HG02970 (cell line): ENCODE measurements around the gene IKZF2.

Experiments
- ATAC-seq: cut with Tn5 transposase; IDR thresholded peaks from one replicate; pipeline ENCODE4 v1.9.1; 2021; ENCODE audit warnings: mild to moderate bottlenecking, moderate library complexity, moderate number of reproducible peaks; ENCODE audit not compliant: unreplicated experiment, low FRiP score

IKZF2 gene

DNA sequence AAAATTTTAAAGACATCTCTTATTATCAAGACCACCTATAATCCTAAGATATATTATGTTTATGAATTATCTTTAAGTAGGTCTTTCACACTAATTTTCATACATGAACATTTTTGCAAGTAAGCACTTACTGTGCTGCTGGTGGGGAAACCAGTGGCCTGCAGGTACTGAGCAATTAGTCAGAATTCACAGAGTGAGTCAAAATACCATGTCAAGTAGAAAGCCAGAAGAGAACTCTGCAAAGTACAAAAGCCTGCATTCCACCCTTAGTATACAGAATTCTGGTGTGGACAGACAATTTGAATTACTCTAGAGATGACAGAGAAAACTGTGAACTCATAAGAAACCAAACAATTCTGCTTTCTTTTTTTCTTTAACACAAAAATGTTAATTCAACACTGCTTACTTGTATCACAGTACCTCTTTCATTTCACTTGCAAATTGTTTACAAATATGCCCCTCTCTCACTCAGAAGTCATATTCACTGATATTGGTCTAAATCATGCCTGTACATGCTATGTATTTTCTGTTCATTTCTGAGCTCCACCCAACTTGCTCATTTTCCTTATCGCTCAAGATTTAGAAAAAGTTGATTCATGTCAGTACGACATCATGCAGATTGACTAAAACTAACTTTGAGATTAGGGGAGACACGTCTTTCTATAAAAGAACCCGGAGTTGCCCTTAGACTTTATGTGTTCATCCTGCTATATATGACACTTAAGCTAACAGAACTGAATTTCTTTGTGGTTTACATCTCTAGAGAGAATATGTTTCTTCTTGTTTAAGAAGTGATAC is 182.9 kb downstream of the IKZF2 start:
- ATAC-seq: no peak

GRCh38 chr2:212966884-212967283 is 184.5 kb downstream of the IKZF2 start:
- no peak for ATAC-seq

- ATAC-seq: no peak
These were observed 188.7 kb downstream of the IKZF2 start for GRCh38 chr2:212962691-212963090.

- ATAC-seq: no peak
These were observed 190.2 kb downstream of the IKZF2 start for GRCh38 chr2:212961255-212961654.

GRCh38 chr2:212960336-212960735 is 191.1 kb downstream of the IKZF2 start:
- ATAC-seq: no peak

- ATAC-seq: no peak
These were observed 191.8 kb downstream of the IKZF2 start for GRCh38 chr2:212959471-212960117.

DNA sequence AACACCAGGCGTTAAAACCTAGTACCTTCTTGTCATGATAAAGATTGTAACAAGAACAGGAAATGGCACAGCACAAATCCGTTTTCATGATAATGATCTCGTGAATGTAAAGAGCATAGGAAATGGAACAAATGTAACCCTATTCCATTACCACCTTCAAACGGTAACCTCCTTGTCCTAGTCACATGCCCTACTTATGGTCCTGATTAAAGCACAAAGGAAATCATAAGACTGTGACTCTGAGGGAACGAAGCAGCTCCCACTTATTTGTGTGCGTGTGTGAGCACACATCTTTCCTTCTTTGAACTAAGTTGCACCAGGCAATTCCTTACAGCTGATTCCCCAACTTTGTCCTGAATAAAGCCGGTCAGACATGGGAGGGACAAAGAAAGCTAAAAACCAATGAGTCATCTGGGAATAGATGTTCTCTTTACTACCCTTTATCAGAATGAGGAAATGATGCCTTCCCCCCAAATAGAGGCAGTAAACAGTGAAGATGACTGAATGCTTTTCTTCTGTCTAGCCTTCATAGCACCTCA is 192.6 kb downstream of the IKZF2 start:
- no peak for ATAC-seq

DNA sequence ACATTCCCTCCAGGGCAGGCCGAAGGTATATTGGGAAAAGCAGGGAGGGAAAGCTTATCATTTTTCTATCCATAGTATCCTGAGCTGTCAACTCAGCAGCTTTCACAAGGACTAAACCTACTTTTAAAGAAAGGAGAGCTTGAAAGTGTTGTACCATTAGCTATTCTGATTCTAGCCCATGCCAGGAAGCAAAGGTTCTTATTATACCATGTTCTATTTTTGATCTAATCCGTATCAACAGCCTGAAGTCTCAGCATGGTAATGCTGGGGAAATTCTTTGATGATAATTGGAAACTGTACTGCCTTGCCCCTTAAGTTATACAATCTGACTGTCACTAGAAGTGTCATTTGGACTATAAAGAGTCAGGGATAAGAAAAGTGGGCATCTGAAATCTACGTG is 193.3 kb downstream of the IKZF2 start:
- no peak for ATAC-seq

DNA sequence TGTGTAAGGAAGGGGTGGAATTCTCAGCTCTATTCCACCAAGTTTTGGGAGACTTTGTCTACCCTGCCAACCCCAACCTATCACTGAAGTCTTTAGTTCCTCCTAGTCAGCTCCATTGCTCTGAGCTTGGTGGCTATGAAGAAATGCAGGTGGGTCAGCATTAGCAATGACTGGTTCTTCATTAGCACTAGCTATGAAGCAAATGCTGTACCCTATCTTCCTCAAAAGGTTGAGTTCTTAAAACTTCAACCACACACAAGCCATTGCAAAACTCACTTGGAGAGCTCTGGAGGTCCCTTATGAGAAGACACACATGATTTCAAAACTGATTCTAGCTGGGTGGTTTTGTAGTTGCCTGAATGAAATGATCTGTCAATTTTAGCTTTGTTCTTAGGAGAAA is 193.8 kb downstream of the IKZF2 start:
- ATAC-seq: no peak

GRCh38 chr2:212956665-212957607 is 194.5 kb downstream of the IKZF2 start:
- no peak for ATAC-seq

- ATAC-seq: peak; percentile 56
These were observed 198.1 kb downstream of the IKZF2 start for GRCh38 chr2:212953170-212953920.

DNA sequence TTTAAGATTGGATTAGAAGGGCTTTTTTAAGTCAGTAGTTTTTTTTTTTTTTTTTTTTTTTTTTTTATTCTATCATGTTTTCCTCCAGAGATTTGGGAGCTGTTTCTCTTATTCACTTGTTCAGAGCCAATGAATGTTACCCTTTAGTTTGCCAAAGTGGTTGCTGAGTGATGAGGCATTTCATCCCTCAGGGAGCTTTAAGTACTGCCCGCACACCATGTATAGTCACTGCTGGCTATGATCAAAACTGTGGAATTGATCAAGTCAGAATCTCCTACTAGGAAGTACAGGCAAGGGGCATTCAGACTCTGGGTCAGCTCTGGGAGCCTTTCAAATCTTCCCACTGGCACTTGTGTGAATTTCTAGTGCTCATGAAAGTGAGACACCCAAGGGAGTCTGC is 201.6 kb downstream of the IKZF2 start:
- no peak for ATAC-seq
